Muscle layer of colon (tissue), 2 donors: ENCODE data around the gene RNPEPL1.

ENCODE experiments used
- H3K27ac ChIP-seq: one replicate; pipeline ENCODE4 v1.7.0; 2013; ENCODE audit warnings: low read depth, mild to moderate bottlenecking, low read length, moderate library complexity
- H3K27me3 ChIP-seq, 2 donors: one replicate each; pipeline ENCODE4 v1.7.0; 2013; ENCODE audit warnings: low read length in 2 of 2, mild to moderate bottlenecking in 2 of 2; ENCODE audit not compliant: insufficient read depth in 2 of 2, control insufficient read depth in 1 of 2
- H3K36me3 ChIP-seq: one replicate; pipeline ENCODE4 v1.7.0; 2013; ENCODE audit warnings: mild to moderate bottlenecking, low read length; ENCODE audit not compliant: insufficient read depth
- H3K4me1 ChIP-seq: one replicate; pipeline ENCODE4 v1.7.0; 2013; ENCODE audit warnings: mild to moderate bottlenecking, low read length; ENCODE audit not compliant: insufficient read depth
- H3K4me3 ChIP-seq, 2 donors: one replicate each; pipeline ENCODE4 v1.7.0; 2013; ENCODE audit warnings: low read length in 2 of 2, low read depth in 1 of 2, mild to moderate bottlenecking in 1 of 2, moderate library complexity in 1 of 2
- H3K9ac ChIP-seq: one replicate; pipeline ENCODE4 v1.7.0; 2013; ENCODE audit warnings: low read length
- H3K9me3 ChIP-seq: one replicate; pipeline ENCODE4 v1.7.0; 2013; ENCODE audit warnings: mild to moderate bottlenecking, low read length
- donor health status: abdominal sarcoma.
- donor health status: Adenocarcinoma of cecum.

RNPEPL1 gene

DNA sequence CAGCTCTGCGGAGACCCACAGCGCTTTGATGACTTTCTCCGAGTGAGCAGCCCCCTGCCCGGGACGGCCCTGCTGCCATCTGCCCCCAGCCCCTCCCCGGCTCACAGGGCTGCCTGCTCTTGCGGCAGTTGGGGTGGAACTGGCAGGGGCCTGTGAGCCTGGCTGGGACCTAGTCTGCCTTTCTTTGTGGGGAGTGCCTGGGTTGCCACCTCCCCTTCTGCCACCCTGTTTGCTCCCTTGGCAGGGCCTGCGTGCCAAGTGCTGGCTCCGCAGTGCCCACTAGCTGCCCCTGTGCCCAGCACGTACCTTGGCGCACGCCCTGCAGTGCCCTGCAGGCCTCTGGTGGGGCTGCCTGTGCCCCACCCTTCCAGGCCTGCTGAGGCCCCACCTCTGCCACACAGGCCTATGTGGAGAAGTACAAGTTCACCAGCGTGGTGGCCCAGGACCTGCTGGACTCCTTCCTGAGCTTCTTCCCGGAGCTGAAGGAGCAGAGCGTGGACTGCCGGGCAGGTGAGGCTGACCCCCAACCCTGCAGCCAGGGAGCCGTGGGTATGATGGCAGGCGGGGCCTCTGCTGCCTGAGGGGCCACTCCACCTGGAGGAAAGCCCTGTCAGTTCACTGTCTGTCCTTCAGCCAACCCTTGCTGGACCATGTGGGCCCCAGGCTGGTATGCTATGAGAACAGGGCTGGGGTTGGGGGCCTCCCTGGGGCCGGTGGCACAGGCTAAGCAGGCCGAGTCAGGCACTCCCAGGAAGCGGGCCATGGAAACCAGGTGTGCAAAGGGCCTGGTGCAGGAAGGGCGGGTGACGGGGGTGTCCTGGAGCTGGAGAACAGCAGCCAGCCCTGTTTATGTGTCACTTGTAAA is 7.0 kb downstream of the RNPEPL1 start:
- Histone ChIP-seq H3K4me1 (peaks cover 11% of the 10 kb centered on the region), H3K9ac (no peak overlapping the region), H3K36me3 (peaks cover 26% of the 10 kb centered on the region), H3K27ac (no peak overlapping the region), H3K9me3 (no peaks in the 10 kb centered on the region), H3K4me3 (no peak overlapping the region), H3K27me3 (no peaks in the 10 kb centered on the region)

DNA sequence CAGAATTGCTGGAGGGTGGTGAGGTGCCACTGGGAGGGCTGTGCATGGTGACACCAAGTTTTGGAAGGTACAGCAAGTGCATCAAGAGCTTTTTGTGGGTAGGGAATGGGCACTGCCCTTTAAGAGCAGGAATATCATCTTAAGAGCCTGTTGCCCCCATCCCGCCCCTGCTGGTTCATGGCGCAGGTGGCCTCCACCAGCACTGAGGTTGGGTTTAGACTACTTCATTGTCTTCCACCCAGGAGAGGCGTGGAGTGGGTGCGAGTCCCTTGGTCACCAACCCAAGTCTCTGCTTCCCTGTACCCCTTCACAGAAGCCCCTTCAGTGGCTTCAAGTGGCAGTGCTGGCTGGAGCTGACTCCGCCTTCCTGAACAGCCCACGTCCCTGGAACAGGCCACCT is 7.8 kb downstream of the RNPEPL1 start:
- H3K4me1 ChIP-seq, result peaks cover 7% of the 10 kb centered on the region
- H3K27ac ChIP-seq, result no peak overlapping the region
- H3K36me3 ChIP-seq, result peaks cover 26% of the 10 kb centered on the region
- H3K9me3 ChIP-seq, result no peaks in the 10 kb centered on the region
- H3K9ac ChIP-seq, result no peak overlapping the region
- H3K27me3 ChIP-seq, result no peaks in the 10 kb centered on the region
- H3K4me3 ChIP-seq, result no peak overlapping the region

DNA sequence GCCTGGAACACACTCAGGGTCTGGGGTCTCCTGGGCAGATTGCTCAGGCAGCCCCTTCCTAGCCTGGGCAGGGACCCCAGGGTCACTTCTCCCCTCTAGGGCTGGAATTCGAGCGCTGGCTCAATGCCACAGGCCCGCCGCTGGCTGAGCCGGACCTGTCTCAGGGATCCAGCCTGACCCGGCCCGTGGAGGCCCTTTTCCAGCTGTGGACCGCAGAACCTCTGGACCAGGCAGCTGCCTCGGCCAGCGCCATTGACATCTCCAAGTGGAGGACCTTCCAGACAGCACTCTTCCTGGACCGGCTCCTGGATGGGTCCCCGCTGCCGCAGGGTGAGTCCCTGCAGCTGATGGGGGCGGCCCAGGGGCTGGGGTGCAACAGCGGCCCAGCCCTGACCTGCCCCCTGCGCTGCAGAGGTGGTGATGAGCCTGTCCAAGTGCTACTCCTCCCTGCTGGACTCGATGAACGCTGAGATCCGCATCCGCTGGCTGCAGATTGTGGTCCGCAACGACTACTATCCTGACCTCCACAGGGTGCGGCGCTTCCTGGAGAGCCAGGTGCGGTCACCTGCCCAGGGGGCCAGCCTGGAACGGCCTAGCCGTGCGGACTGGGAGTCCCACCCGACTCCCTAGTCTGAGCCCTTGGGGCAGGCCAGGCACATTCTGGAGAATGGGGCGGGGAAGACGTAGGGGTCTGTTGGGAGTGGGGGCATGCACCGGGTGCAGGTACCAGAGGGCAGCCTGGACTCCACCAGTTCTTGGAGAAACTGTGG is 8.3 kb downstream of the RNPEPL1 start:
- H3K36me3 ChIP-seq, result peaks cover 26% of the 10 kb centered on the region
- H3K9me3 ChIP-seq, result no peaks in the 10 kb centered on the region
- H3K9ac ChIP-seq, result no peak overlapping the region
- no peaks in the 10 kb centered on the region for H3K27me3 ChIP-seq
- H3K4me1 ChIP-seq, result peaks cover 7% of the 10 kb centered on the region
- H3K27ac ChIP-seq, result no peak overlapping the region
- H3K4me3 ChIP-seq, result no peak overlapping the region

DNA sequence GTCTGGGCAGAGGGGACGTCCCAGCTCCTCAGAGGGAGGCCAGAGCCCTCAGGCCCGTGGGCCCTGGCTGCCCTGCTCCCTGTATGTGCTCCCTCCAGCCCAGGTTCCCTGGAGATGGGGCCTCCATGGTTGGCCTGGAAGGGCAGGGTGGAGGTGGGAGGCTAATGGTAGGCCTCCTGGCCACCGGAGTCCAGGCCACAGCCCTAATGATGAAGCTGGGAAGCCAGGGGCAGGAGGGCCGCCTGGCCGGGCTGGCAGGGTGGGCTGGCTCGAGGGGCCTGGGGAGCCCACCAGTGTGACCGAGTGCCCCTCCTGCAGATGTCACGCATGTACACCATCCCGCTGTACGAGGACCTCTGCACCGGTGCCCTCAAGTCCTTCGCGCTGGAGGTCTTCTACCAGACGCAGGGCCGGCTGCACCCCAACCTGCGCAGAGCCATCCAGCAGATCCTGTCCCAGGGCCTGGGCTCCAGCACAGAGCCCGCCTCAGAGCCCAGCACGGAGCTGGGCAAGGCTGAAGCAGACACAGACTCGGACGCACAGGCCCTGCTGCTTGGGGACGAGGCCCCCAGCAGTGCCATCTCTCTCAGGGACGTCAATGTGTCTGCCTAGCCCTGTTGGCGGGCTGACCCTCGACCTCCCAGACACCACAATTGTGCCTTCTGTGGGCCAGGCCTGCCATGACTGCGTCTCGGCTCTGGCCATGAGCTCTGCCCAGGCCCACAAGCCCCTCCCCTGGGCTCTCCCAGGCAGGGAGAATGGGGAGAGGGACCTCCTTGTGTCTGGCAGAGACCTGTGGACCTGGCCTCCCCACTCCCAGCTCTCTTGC is 9.2 kb downstream of the RNPEPL1 start:
- Histone ChIP-seq H3K27ac (no peak overlapping the region), H3K9ac (no peak overlapping the region), H3K9me3 (no peaks in the 10 kb centered on the region), H3K4me1 (peaks cover 7% of the 10 kb centered on the region), H3K27me3 (no peaks in the 10 kb centered on the region), H3K4me3 (no peak overlapping the region), H3K36me3 (peaks cover 26% of the 10 kb centered on the region)

DNA sequence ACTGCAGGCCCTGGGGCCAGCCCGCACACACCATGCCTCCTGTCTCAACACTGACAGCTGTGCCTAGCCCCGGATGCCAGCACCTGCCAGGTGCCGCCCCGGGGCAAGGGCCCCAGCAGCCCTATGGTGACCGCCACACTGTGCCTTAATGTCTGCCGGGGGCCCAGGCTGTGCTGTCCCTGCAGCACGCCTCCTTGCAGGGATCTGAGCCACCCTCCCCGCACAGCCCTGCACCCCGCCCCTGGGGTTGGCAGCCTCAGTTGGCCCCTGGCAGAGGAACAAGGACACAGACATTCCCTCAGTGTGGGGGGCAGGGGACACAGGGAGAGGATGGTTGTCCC is 9.8 kb downstream of the RNPEPL1 start:
- Histone ChIP-seq H3K27ac (no peak overlapping the region), H3K9ac (no peak overlapping the region), H3K4me3 (no peak overlapping the region), H3K9me3 (no peaks in the 10 kb centered on the region), H3K4me1 (peaks cover 7% of the 10 kb centered on the region), H3K36me3 (peaks cover 26% of the 10 kb centered on the region), H3K27me3 (no peaks in the 10 kb centered on the region)

DNA sequence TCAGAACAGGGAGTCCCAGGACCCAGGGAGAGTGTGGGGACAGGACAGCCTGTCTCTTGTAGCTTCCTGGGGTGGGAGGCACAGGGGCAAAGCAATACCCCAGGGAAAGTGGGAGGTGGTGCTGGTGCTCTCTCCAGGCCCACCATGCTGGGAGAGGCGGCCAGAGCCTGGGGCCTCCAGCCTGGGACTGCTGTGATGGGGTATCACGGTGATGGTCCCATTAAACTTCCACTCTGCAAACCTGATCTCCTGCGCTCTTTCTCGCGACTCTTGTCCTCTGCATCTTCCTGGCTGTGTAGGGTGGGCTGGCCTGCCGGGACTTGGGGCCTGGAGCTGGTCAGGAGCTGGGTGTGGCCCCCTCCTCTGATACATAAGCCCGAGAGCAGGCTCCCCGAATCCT is 10.2 kb downstream of the RNPEPL1 start:
- no peak overlapping the region for H3K4me3 ChIP-seq

DNA sequence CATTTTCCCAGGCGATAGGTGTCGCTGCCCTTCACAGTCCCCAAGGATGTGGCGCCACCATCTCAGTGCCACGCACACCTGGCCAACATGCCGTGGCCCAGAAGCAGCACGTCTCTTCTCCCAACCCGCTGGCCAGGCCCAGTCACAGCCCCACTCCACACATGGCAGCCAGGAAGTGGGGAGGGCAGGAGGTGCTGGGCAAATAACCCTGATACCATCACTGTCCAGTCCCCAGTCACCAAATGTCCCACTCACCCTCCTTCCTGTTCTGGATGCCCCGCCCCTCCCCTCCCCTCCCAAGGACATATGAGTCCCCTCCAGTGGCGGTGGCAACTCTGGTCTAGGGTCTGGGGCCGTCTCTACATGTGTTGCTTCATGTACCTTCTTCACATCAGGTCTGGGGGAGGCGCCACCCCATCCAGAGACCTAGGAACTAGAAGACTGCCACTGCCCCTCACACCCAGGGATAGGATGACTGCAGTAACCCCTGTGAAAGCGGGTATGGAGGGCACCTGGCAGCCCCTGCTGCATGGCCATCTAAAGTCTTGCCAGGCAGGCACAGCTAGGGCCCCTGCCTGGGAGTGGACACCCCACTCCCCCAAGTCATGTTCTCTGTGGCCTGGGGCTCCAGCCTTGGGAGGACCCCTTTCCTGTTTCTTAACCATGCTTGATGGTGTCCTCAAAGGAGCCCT is 10.9 kb downstream of the RNPEPL1 start:
- peaks cover 7% of the 10 kb centered on the region for H3K4me1 ChIP-seq

More for the DNA sequence above, 10.2 kb downstream of the RNPEPL1 start:
- H3K9ac ChIP-seq, result no peak overlapping the region
- no peaks in the 10 kb centered on the region for H3K9me3 ChIP-seq
- peaks cover 7% of the 10 kb centered on the region for H3K4me1 ChIP-seq
- no peaks in the 10 kb centered on the region for H3K27me3 ChIP-seq
- H3K27ac ChIP-seq, result no peak overlapping the region
- peaks cover 26% of the 10 kb centered on the region for H3K36me3 ChIP-seq

DNA sequence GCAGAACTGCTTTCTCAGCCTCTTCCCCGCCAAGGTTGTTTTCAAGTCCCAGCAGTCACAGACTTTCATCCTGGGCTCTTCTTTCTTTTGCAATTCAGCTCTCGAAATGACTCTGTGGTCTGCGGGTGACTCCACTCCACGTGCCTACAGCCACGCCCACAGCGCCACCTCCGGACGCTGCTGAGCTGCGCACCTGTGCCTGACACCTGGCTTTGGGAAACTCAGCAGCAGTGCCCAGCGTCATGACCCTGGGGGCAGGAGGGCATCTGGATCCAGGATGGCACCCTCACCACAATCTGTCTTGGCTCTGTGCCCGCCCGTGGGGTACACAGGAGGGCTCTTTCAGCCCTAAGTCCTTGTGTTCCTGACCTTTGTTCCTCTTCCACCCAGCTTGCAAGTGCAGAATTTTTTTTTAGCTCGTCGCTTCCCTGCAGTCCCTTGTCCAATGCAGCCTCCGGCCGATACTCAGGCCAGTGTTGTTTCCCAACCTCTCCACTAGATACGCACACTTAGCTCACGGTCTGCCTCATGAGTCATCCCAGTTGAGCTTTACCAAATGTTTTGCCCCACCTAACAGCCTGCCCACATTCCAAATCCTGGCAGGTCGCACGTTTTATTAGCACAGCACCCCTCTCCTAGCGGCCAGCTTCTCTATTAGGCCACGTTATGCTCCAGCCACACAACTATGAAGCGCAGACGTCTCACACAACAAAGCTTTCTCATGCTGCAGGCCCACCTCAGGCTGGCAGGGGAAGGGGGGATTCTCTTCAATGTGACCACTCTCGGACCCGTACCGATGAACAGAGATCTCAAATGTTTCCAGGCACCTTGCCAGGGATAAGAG is 11.7 kb downstream of the RNPEPL1 start:
- H3K27me3 ChIP-seq, result no peaks in the 10 kb centered on the region
- no peaks in the 10 kb centered on the region for H3K9me3 ChIP-seq
- H3K9ac ChIP-seq, result no peak overlapping the region
- H3K27ac ChIP-seq, result no peak overlapping the region
- no peak overlapping the region for H3K4me3 ChIP-seq
- H3K4me1 ChIP-seq, result peaks cover 15% of the 10 kb centered on the region
- peaks cover 15% of the 10 kb centered on the region for H3K36me3 ChIP-seq

More for the DNA sequence above, 10.9 kb downstream of the RNPEPL1 start:
- Histone ChIP-seq H3K4me3 (no peak overlapping the region), H3K27me3 (no peaks in the 10 kb centered on the region), H3K36me3 (peaks cover 23% of the 10 kb centered on the region), H3K9ac (no peak overlapping the region), H3K9me3 (no peaks in the 10 kb centered on the region), H3K27ac (no peak overlapping the region)

DNA sequence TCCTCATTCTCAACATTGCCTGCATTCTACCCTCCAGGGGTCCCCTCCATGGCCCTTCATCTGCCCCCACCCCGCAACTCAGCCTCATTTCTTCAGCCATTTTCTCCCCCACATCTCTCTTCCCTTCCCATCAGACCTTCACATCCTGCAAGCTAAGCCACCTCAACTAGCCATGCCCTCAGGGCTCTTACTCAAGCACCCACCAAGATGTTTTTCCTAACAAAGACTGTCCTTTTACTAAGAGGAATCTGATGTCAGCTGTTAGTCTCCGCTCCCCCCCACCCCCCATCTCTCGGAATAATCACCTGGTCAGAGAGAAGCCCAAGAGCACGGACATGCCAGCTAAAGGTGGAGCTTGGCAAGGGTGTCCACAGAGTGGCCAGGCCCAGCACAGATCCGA is 13.5 kb downstream of the RNPEPL1 start:
- H3K9ac ChIP-seq, result no peak overlapping the region
- H3K27me3 ChIP-seq, result no peaks in the 10 kb centered on the region
- peaks cover 7% of the 10 kb centered on the region for H3K36me3 ChIP-seq
- H3K27ac ChIP-seq, result no peak overlapping the region
- peaks cover 23% of the 10 kb centered on the region for H3K4me1 ChIP-seq
- H3K4me3 ChIP-seq, result no peak overlapping the region
- H3K9me3 ChIP-seq, result no peaks in the 10 kb centered on the region

DNA sequence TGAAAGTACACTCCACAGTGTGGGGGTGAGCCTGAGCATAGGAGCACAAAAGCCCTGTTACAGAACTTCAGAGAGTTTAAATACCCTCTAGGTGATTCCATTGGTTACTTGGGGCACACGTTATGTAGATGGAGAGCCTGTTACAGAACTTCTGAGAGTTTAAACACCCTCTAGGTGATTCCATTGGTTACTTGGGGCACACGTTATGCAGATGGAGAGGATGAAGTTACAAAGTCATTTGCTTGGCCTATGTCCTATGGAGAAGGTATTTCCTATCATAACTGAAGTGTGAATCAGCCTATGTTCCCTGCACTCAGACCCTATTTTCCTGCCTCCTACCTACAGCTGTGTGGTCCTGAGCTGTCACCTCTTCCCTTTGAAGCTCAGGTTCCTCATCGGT is 14.5 kb downstream of the RNPEPL1 start:
- Histone ChIP-seq H3K9me3 (no peaks in the 10 kb centered on the region), H3K4me3 (no peak overlapping the region), H3K36me3 (peaks cover 2% of the 10 kb centered on the region), H3K27ac (no peak overlapping the region), H3K4me1 (peaks cover 29% of the 10 kb centered on the region), H3K27me3 (no peaks in the 10 kb centered on the region), H3K9ac (no peak overlapping the region)
